HG03095 (cell line): ENCODE results near the gene GRK6.

Experiments
- ATAC-seq: cut with Tn5 transposase; IDR thresholded peaks from one replicate; pipeline ENCODE4 v1.9.1; 2021; ENCODE audit warnings: moderate library complexity; ENCODE audit not compliant: unreplicated experiment

Gene GRK6

GRCh38 chr5:177426566-177427210 lies at the start of gene GRK6:
Gene GRK6 (plus strand): TSS chr5:177426676. CDS start chr5:177426846, 170 bp downstream.
- ATAC-seq, result no peak

DNA sequence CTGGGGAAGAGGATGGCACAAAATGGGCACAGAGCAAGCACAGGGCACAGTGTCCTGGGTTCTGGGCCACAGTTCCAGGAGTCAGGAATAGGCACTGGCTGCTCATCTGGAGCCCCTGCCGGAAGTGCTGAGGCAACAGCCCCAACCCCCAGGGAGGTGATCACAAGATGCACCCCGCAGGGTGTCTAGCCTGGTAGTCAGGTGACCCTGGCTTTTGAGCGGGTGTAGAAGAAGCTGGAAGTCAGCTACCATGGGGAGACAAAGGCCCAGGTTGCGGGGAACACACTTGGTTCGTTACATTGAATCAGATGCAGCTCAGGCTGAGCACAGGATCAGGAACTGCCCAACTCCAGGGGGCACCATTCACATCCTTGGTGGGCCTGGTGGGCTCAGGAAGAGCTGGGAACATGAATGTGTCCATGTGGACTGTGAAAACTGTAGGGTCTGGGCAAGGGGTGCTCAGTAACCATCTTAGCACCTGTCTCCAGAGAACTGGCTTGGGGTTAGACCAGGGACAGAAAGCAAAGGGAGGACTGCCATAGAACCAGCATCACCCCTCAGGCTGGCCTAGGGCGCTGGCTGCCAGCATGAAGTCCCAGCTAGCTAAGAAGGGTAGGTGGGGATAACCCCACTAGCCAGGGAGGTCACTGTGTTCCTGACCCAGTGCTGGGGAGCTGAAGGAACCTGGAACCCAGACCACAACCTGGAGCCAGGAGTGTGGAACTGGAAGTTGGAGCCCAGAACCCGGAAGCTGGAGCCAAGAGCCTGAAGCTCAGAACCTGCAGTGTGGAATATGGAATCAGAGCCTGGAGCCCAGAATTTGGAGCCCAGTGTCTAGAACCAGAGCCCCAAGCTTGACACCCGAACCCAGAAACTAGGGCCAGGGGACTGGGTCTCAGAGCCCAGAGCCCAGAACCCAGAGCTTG lies 48.4 kb upstream of the GRK6 start:
- ATAC-seq, result no peak

DNA sequence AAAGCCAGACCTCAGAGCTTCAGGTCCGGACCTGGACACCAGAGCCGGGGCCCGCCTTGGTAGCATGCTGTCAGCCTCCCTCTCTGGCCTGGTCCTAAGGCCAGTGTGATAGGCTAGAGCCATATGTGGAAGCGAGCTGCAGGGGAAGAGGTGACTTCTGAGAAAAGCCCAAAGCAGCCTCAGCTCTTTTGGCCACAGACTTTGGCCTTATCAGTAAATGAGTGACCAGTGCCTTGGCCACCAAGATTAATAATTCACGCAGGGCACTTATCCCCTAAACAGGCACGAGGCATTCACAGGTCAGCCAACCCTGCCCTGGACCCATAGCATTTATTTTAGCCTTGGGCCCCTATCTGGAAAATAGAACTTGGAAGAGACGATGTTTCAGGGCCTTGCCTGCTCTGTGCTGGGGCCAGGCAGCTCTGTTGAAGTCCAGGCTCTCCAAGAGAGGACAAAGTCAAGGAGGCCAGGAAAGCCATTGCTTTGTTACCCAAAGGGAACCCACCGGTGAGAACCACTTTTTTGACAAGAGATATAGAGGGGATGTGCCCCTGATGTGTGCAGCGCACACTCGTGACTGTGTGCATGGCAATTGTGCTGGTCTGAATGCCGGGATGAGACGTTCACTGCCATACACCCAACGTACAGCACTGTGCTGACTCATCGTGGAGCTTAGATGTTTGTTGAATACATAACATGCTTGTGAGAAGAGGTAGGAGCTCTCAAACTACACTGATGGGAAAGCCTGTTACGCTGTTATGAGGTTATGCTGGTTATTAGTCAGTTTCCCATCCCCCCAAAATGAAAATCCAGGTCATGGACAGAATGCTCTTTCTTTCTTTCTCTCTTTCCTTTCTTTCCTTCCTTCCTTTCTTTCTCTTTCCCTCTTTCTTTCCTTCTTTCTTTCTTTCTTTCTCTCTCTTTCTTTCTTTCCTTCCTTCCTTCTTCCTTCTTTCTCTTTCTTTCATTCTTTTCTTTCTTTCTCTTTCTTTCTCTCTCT lies 47.3 kb upstream of the GRK6 start:
- no peak for ATAC-seq

DNA sequence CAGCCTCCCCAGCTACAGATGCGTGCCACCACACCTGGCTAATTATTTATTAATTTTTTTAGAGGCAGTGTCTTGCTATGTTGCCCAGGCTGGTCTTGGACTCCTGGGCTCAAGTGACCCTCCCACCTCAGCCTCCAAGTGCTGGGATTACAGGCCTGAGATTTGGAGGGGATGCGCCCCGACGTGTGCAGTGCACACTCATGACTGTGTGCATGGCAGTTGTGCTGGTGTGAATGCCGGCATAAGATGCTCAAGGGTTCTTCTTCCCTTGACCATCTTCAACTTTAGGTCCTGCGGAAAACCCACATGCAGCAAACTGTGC lies 45.7 kb upstream of the GRK6 start:
- no peak for ATAC-seq

GRCh38 chr5:177382423-177383029 lies 44.0 kb upstream of the GRK6 start:
- no peak for ATAC-seq

- ATAC-seq, result no peak
Observed at GRCh38 chr5:177383181-177383580, 43.3 kb upstream of the GRK6 start.

DNA sequence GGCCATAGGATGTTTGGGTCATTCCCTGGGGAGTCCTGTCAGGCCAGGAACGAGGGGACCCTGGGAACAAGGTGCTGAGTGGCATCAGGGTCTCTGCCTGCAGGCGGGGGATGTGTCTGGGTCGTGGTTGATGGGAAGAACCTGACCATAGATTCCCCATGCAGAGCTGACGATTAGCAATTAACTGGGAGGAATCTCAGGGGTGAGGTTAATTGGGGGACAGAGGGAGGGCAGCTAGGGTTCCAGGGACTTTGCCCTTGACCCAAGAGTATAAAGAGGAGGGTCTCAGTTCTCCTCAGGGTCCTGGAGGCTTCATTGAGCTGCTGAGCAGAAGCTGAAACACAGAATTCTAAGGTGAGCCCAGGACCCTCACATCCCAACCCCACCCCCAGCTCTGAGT lies 42.3 kb upstream of the GRK6 start, which contains the start of gene SLC34A1:
TSS of gene SLC34A1 (plus strand) at position 301 of the 400 bp plus-strand sequence. CDS start 1,308 bp downstream, outside the sequence.
- ATAC-seq, result no peak

DNA sequence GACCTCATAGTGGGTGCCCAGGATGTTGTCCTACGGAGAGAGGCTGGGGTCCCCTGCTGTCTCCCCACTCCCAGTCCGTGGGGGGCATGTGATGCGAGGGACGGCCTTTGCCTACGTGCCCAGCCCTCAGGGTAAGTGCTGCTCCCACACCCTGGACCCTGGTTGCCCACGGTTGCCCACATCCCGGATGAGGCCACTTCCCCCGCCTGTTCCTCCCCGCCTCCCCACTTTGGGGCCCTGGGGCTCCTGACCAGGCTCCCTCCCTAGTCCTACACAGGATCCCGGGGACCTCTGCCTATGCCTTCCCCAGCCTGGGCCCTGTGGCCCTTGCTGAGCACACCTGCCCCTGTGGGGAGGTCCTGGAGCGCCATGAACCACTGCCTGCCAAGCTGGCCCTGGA lies 40.8 kb upstream of the GRK6 start:
- no peak for ATAC-seq

- no peak for ATAC-seq
Observed at GRCh38 chr5:177386542-177386941, 39.9 kb upstream of the GRK6 start.

GRCh38 chr5:177387405-177387804 lies 39.1 kb upstream of the GRK6 start:
- ATAC-seq, result no peak

GRCh38 chr5:177388521-177389052 lies 37.9 kb upstream of the GRK6 start:
- ATAC-seq, result no peak

GRCh38 chr5:177389241-177390169 lies 37.0 kb upstream of the GRK6 start:
- ATAC-seq, result peak; percentile 46

GRCh38 chr5:177390363-177391300 lies 35.8 kb upstream of the GRK6 start:
- ATAC-seq, result peak; percentile 52

DNA sequence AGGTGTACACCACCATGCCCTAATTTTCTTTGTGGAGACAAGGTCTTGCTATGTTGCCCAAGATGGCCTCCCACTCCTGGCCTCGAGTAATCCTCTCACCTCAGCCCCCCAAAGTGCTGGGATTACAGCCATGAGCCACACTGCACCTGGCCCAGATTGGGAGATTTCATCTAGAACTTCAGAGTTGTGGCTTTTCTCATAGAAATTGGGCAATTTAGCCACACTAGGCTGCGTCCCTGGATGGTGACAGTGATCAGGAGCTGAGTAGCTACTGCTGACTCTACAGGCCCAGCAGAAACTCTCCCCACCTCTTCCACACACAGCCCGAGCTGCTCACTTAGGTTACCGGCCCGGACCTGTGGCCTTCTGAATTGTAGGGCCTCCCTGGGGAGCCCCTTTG lies 33.7 kb upstream of the GRK6 start:
- no peak for ATAC-seq

DNA sequence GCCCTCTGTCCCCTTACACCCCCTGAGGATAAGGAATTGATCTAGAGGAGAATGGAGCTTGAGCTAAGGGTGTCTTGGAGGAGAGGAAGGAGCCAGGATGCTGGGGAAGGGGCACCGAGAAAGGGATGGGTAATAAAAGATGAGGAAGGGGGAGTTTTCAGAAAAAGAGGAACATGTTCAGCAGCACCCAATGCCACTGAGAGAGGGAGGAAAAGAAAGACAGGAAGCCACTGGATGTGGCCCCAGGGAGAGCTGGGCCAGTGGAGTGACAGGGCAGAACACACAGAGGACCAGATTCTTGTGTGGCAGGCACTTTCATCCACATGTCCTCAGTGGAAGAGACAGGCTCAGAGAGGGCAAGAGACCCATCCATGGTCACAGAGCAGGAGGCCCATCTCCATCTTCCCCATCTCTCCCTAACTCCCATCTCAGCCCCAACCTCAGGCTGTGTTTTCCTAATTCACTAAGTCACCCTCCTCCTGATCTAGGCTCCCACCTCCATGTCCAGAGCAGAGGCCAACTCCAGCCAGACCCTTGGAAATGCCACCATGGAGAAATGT lies 33.2 kb upstream of the GRK6 start:
- no peak for ATAC-seq

DNA sequence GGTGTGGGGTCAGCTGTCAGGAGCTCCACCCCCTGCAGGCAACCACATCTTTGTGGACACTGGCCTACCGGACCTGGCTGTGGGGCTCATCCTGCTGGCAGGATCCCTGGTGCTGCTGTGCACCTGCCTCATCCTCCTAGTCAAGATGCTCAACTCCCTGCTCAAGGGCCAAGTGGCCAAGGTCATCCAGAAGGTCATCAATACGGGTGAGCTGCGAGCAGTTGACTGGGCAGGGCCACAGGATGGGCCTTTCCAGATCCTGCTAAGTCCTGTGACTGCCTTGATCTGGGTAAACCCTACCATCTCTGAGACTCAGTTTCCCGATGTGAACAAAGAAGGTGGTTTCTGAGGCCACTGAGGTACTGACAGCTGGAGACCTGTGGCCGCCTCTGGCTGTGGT lies 32.5 kb upstream of the GRK6 start:
- no peak for ATAC-seq

- no peak for ATAC-seq
Observed at GRCh38 chr5:177396078-177396477, 30.4 kb upstream of the GRK6 start.

DNA sequence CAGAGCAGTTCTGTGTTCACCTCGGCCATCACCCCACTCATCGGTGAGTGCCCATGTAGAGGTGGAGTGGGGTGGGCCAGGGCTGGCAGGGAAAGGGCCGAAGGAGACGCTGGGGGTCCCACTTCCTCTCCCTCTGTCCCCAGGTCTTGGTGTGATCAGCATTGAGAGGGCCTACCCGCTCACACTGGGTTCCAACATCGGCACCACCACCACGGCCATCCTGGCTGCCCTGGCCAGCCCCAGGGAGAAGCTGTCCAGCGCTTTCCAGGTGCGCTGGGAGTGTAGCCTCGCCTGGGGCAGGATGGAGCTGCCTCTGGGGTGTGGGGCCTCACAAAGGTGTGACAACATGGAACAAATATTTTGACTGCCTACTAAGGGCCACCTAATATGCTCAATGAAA lies 29.7 kb upstream of the GRK6 start:
- ATAC-seq, result no peak
